GM12875 (cell line): ENCODE measurements around the gene VIM.

Experiments used
- H3K4me3 ChIP-seq: one replicate; pipeline ENCODE4 v1.5.1; 2011; ENCODE audit warnings: low read depth, low read length, control low read depth
- CTCF ChIP-seq: IDR thresholded peaks from 2 replicates; pipeline ENCODE4 v1.5.1; 2011; ENCODE audit warnings: low read depth, mild to moderate bottlenecking, control low read depth, inconsistent platforms, low read length, moderate library complexity, borderline replicate concordance; ENCODE audit not compliant: insufficient read depth

VIM gene

GRCh38 chr10:17209302-17209701 lies 18.7 kb upstream of the VIM start:
- TF ChIP-seq CTCF, result no peak
- no peak overlapping the region for H3K4me3 ChIP-seq

- H3K4me3 ChIP-seq, result no peak overlapping the region
- no peak for TF ChIP-seq CTCF
These were observed 18.2 kb upstream of the VIM start for GRCh38 chr10:17209881-17210280.

- no peak for TF ChIP-seq CTCF
- H3K4me3 ChIP-seq, result no peak overlapping the region
These were observed 17.7 kb upstream of the VIM start for GRCh38 chr10:17210361-17210760.

GRCh38 chr10:17212802-17213221 lies 15.2 kb upstream of the VIM start:
- TF ChIP-seq CTCF, result no peak
- no peak overlapping the region for H3K4me3 ChIP-seq

GRCh38 chr10:17213646-17214349 lies 14.2 kb upstream of the VIM start:
- H3K4me3 ChIP-seq, result no peak overlapping the region
- TF ChIP-seq CTCF, result no peak

- H3K4me3 ChIP-seq, result no peak overlapping the region
- no peak for TF ChIP-seq CTCF
These were observed 13.5 kb upstream of the VIM start for GRCh38 chr10:17214526-17214925.

- H3K4me3 ChIP-seq, result no peak overlapping the region
- no peak for TF ChIP-seq CTCF
These were observed 12.9 kb upstream of the VIM start for GRCh38 chr10:17214971-17215781.
